HG03159 (cell line): ENCODE results near the gene MPHOSPH9.

Experiments
- ATAC-seq: cut with Tn5 transposase; IDR thresholded peaks from one replicate; pipeline ENCODE4 v1.9.1; 2021; ENCODE audit warnings: mild to moderate bottlenecking, moderate library complexity; ENCODE audit not compliant: unreplicated experiment

Gene MPHOSPH9

GRCh38 chr12:123132951-123133619 is 99.9 kb downstream of the MPHOSPH9 start:
- ATAC-seq = no peak

GRCh38 chr12:123131879-123132402 is 101.0 kb downstream of the MPHOSPH9 start:
- no peak for ATAC-seq

- ATAC-seq = no peak
Measured at GRCh38 chr12:123131291-123131832, 101.6 kb downstream of the MPHOSPH9 start.

GRCh38 chr12:123129621-123130020 is 103.3 kb downstream of the MPHOSPH9 start:
- ATAC-seq = no peak

- no peak for ATAC-seq
Measured at GRCh38 chr12:123127182-123127495, 105.8 kb downstream of the MPHOSPH9 start.

- no peak for ATAC-seq
Measured at GRCh38 chr12:123126294-123127181, 106.4 kb downstream of the MPHOSPH9 start.

GRCh38 chr12:123122626-123123025 is 110.3 kb downstream of the MPHOSPH9 start:
- ATAC-seq = no peak

- ATAC-seq = no peak
Measured at GRCh38 chr12:123121670-123122069, 111.3 kb downstream of the MPHOSPH9 start.

- peak; percentile 24 for ATAC-seq
Measured at GRCh38 chr12:123120452-123121166, 112.3 kb downstream of the MPHOSPH9 start.

- peak; percentile 77 for ATAC-seq
Measured at GRCh38 chr12:123119808-123120207, 113.1 kb downstream of the MPHOSPH9 start.

- no peak for ATAC-seq
Measured at GRCh38 chr12:123118497-123118896, 114.4 kb downstream of the MPHOSPH9 start.

GRCh38 chr12:123115409-123116121 is 117.4 kb downstream of the MPHOSPH9 start:
- ATAC-seq = no peak

- no peak for ATAC-seq
Measured at GRCh38 chr12:123114304-123115083, 118.4 kb downstream of the MPHOSPH9 start.

- no peak for ATAC-seq
Measured at GRCh38 chr12:123113026-123113425, 119.9 kb downstream of the MPHOSPH9 start.

- no peak for ATAC-seq
Measured at GRCh38 chr12:123111498-123112165, 121.3 kb downstream of the MPHOSPH9 start.

- no peak for ATAC-seq
Measured at GRCh38 chr12:123109319-123109772, 123.6 kb downstream of the MPHOSPH9 start.

GRCh38 chr12:123108682-123109066 is 124.3 kb downstream of the MPHOSPH9 start:
- ATAC-seq = no peak

- no peak for ATAC-seq
Measured at GRCh38 chr12:123107926-123108681, 124.8 kb downstream of the MPHOSPH9 start.
